Peyer's patch (tissue), 4 donors: ENCODE data around the gene MCHR2. TPM values are rescaled to one million over a fixed set of nuclear protein-coding genes. Genes with fewer than 3 reads are reported as not detected.

Experiments used
- DNase-seq, 3 donors: peaks; one replicate each; pipeline ENCODE4 v3.0.0-alpha.2; 2017 to 2019
- H3K27ac ChIP-seq, 4 donors: fragments of 200-600 bp; sonication (generic); one replicate each; pipeline ENCODE4 v1.5.1; 2016 to 2019
- H3K27me3 ChIP-seq, 2 donors: fragments of 200-600 bp; sonication (generic); one replicate each; pipeline ENCODE4 v1.5.1; 2019
- H3K36me3 ChIP-seq, 3 donors: fragments of 200-600 bp; sonication (generic); one replicate each; pipeline ENCODE4 v1.5.1; 2016 to 2019
- H3K4me1 ChIP-seq, 4 donors: fragments of 200-600 bp; sonication (generic); one replicate each; pipeline ENCODE4 v1.5.1; 2016 to 2019
- H3K4me3 ChIP-seq, 4 donors: fragments of 200-600 bp; sonication (generic); 1 replicate in 3 of 4; 2 replicates in 1 of 4; pipeline ENCODE4 v1.5.1; 2016 to 2019; ENCODE audit warnings: mild to moderate bottlenecking in 1 of 4
- H3K9me3 ChIP-seq, 4 donors: fragments of 200-600 bp; sonication (generic); one replicate each; pipeline ENCODE4 v1.5.1; 2016 to 2019; ENCODE audit warnings: mild to moderate bottlenecking in 1 of 4
- POLR2A ChIP-seq, 2 donors: fragments of 450-650 bp; IDR thresholded peaks; one replicate each; pipeline ENCODE4 v1.5.1; 2017; ENCODE audit warnings: antibody characterized with exemption in 2 of 2, mild to moderate bottlenecking in 2 of 2, moderate library complexity in 2 of 2
- total RNA-seq, 4 donors: library from RNA; depleted of rRNA; stranded (reverse); fragments of >200 nt; gene quantifications; one replicate each; pipeline ENCODE4 v1.1.0, GENCODE V29; 2016
- TF ChIP-seq, protein P1 (sequence below), 6 experiments: fragments of 450-650 bp in 4 of 6; fragments of 200-600 bp in 2 of 6; sonication (generic) in 1 of 6; IDR thresholded peaks; one replicate each; pipeline ENCODE4 v1.5.1; 2017 to 2019; ENCODE audit warnings: antibody characterized with exemption in 6 of 6, mild to moderate bottlenecking in 3 of 6, moderate library complexity in 1 of 6

The MCHR2 gene
- total RNA-seq, 4 donors from 2014 or later: not detected

DNA sequence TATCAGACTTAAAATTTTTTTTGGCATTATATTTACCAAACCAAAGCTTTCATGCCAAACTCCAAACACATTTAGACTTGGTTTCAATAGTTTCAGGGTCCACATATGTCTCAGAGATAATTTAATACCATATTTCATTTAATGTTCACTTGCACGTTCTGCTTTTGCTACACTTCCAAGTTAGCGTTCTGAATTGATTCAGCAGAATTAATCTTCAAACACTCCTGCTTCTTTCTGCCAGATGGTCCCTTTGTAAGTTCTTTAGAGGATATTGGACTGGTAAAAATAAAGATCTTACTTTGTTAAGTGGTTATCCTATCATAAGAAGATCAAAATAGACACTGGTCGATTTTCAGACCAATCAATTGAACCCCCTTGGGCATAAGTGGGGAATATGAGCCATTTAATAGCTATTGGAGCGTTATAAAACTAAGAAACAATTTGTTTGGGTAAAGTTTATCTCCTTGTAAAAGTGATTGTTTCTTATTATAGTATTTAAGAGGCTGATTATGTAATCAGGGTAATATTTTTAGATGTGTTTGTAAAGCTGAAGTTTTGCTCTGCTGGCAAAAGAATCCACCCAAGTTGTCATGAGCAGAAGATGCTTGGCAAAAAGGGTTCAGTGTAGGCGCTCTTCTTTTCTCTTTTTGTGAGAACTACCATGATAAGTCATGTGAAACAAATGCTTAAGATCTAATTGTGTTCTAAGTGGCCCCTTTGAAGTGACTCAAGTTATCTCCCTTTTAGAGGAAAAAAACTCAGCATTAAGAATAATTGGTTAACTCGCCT lies 92.2 kb downstream of the MCHR2 start:
- Histone ChIP-seq H3K9me3 (no peaks in the 10 kb centered on the region), H3K4me3 (no peak overlapping the region), H3K4me1 (no peaks in the 10 kb centered on the region), H3K36me3 (no peaks in the 10 kb centered on the region), H3K27ac (no peak overlapping the region), H3K27me3 (no peaks in the 10 kb centered on the region)
- TF ChIP-seq, protein P1, sequence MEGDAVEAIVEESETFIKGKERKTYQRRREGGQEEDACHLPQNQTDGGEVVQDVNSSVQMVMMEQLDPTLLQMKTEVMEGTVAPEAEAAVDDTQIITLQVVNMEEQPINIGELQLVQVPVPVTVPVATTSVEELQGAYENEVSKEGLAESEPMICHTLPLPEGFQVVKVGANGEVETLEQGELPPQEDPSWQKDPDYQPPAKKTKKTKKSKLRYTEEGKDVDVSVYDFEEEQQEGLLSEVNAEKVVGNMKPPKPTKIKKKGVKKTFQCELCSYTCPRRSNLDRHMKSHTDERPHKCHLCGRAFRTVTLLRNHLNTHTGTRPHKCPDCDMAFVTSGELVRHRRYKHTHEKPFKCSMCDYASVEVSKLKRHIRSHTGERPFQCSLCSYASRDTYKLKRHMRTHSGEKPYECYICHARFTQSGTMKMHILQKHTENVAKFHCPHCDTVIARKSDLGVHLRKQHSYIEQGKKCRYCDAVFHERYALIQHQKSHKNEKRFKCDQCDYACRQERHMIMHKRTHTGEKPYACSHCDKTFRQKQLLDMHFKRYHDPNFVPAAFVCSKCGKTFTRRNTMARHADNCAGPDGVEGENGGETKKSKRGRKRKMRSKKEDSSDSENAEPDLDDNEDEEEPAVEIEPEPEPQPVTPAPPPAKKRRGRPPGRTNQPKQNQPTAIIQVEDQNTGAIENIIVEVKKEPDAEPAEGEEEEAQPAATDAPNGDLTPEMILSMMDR (IDR thresholded peaks at IDR 0.05): no peak
- no peak for TF ChIP-seq POLR2A (IDR thresholded peaks at IDR 0.05)
- DNase-seq: no peak

DNA sequence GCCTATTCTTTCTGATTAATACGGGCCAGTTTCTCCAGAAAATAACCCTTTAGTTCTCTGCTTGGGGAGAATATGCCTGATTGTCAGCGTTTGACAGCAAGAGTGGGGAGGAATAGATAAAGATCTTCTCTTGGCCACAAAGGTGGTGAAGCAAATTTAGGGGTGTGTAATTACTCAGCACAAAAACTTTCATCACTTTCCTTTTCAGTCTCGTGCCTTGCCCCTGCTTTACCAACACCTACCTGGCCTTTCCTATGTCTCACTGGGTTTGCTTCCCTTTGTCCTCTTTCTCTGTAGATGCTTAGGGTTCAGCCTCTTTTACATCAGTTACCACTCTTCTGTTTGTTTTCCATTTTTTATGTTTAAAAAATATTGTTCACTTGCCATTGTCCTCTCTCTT lies 99.2 kb downstream of the MCHR2 start:
- Histone ChIP-seq H3K4me1 (no peaks in the 10 kb centered on the region), H3K4me3 (no peak overlapping the region), H3K27ac (no peak overlapping the region), H3K36me3 (no peaks in the 10 kb centered on the region), H3K27me3 (no peaks in the 10 kb centered on the region), H3K9me3 (no peaks in the 10 kb centered on the region)
- TF ChIP-seq, protein P1 (IDR thresholded peaks at IDR 0.05): no peak
- DNase-seq: no peak

DNA sequence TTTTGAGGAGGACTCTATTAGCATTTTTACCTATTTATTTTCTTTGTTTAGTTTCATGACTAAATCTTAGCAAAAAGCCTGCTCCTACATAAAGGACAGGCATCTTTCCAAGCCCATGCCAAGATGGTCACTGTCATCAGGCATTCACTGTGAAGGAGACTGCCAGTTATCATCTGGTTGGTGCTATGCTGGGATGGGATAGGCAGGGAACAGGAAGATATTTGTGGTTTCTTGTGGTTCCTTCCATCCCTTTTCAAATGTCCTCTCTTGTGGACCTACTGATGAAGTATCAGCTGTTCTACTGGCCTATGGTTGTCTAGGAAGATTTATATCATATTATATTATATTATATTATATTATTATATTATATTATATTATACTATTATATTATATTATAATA lies 107.0 kb downstream of the MCHR2 start:
- Histone ChIP-seq H3K27me3 (no peaks in the 10 kb centered on the region), H3K36me3 (no peaks in the 10 kb centered on the region), H3K27ac (no peak overlapping the region), H3K9me3 (no peaks in the 10 kb centered on the region), H3K4me3 (no peak overlapping the region), H3K4me1 (no peaks in the 10 kb centered on the region)
- DNase-seq: no peak
- TF ChIP-seq, protein P1 (IDR thresholded peaks at IDR 0.05): no peak
- no peak for TF ChIP-seq POLR2A (IDR thresholded peaks at IDR 0.05)

DNA sequence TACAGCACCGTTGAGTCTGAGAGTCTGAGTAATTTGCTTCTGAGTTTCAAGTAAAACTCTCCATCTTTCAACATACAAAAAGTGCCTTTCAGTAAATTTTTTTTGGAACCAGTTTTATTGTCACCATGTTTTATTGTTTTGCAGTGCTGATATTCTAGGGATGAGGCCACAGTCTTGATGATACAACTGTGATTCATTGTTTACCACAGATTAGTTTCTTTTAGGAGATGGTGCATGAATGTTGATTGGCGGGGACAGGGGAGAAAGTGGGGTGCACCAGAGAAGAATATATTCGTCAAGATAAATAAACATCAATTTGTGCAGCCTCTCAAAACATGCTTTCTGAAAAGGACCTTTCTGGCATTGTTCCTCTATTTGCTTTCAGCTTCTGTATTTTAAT lies 109.0 kb downstream of the MCHR2 start:
- Histone ChIP-seq H3K9me3 (no peaks in the 10 kb centered on the region), H3K27me3 (no peaks in the 10 kb centered on the region), H3K4me1 (no peaks in the 10 kb centered on the region), H3K27ac (no peak overlapping the region), H3K36me3 (no peaks in the 10 kb centered on the region), H3K4me3 (no peak overlapping the region)
- DNase-seq: no peak
- TF ChIP-seq, protein P1 (IDR thresholded peaks at IDR 0.05): no peak
- no peak for TF ChIP-seq POLR2A (IDR thresholded peaks at IDR 0.05)

DNA sequence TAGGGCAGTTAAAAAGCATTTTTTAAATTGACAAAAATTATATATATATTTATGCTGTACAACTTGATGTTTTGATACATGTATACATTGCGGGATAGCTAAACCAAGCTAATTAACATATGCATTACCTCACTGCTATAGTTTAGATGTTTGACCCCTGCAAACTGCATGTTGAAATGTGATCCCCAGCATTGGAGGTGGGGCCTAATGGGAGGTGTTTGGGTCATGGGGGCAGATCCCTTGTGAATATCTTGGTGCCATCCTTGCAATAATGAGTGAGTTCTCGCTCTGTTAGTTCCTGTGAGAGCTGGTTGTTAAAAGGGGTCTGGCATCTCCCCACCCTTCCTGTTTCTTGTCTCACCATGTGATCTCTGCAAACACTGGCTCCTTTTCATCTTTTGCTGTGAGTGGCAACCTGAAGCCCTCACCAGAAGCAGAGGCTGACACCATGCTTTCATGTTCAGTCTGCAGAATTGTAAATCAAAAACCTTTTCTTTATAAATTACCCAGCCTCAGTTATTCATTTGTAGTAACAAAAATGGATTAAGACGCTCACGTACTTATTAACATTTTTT lies 111.8 kb downstream of the MCHR2 start:
- Histone ChIP-seq H3K4me3 (no peak overlapping the region), H3K27ac (no peak overlapping the region)
- DNase-seq: no peak

More for the DNA sequence above, 111.8 kb downstream of the MCHR2 start:
- Histone ChIP-seq H3K27me3 (no peaks in the 10 kb centered on the region), H3K9me3 (no peaks in the 10 kb centered on the region), H3K36me3 (no peaks in the 10 kb centered on the region), H3K4me1 (no peaks in the 10 kb centered on the region)
- TF ChIP-seq, protein P1 (IDR thresholded peaks at IDR 0.05): no peak
- TF ChIP-seq POLR2A (IDR thresholded peaks at IDR 0.05): no peak
